Activated gamma-delta T cell (primary cell): ENCODE data around the gene NDST4.
"Not testable (repeated sequence)": the region's sequence is repeated elsewhere in the genome, so short reads cannot be mapped to it uniquely, and the experiment has no call there.

Experiments used
- DNase-seq: peaks from one replicate; lab custom pipeline; 2025; lab: John Stamatoyannopoulos, UW

NDST4 gene

DNA sequence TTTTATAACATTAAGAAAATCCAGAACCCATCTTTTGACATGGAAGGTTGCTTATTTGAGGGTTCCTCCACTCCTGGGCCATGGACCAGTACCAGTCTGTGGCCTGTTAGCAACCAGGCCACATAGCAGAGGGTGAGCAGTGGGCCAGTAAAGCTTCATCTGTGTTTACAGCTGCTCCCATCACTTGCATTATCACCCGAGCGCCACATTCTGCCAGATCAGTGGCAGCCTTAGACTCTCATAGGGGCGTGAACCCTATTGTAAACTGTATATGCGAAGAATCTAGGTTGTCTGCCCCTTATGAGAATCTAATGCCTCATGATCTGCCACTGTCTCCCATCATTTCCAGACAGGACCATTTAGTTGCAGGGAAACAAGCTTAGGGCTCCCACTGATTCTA lies 58.6 kb downstream of the NDST4 start:
- DNase-seq, result no peak

DNA sequence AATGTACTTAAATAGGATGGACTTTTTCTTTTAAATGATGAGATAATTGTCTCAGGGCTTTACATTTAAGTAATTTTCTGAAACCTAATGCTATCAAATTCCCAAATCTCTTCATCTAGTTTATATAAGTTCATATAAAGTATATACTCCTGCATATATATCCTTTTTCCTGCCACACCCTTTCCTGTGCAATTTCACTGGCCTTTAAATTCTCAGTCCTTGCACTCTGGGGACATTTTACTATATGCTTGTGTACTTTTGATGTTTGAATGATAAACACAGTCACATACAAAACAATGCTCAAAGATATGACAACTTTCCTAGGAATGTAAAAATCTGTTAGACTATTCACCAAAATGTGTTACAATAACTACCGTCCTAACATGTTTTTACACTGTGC lies 60.1 kb downstream of the NDST4 start:
- DNase-seq, result no peak

DNA sequence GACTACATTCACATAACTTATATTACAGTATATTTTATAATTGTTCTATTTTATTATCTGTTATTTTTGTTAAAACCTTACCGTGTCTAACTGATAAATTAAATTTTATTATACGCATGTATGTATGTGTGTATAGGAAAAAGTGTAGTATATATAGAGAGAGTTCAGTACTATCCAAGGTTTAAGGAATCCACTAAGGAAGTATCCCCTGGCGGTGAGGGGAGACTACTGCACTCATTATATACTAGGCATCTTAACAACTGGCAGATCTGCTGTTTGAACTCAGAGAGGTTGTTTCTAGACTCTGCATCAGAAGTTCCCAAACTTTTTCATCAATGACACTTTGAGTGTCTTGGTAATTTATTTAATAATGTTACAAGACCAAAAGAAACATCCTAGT lies 70.9 kb downstream of the NDST4 start:
- DNase-seq, result no peak

DNA sequence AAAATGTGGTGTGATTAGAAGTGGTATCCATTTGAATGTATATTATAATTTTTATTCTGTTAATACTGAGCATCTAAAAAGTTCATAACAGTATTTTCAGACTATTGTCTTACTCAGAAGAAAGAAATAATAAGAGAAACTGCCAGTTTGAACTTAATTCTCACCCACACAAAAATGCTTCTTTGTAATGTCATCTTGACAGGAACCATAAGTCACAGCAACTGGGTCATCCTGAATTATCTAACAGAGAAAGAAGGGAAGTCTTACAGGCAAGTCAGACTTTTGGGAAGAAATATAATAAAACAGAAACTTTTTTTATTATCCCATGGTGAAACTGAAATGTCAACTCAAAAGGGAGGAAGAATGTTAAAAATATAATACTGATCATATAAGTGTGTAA lies 83.1 kb downstream of the NDST4 start:
- no peak for DNase-seq

DNA sequence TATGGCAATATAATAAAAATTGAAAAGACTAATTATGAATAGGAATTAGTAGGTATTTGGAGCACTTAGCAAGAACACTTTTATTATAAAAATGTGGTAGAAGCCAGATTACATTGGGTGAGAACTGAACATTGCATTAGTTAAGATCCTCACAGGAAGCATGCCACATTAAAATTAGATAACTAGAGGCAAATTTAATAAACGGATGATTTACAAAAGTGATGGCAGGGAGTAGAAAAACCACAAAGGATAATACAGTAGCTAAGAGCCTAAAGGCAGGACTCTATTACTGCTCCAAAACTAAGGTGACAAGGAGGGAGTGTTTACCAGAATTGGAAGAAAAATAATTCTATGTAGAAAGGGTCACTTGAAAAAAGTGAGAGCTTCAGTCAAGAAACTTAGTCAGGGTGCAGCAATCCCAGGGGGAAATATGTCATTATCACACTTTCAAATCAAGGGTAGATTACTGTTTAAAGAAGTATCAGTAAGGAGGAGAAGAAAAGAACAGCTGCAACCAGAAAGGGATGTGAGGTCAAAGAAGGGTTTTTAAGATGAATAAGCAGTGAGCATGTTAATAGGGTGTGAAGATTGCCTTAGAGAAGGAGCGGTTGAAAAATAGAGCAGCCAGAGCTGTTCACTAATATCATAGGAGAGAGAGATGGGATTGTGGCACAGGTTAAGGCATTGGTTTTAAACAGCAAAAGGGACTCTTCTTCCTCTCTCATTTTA lies 84.6 kb downstream of the NDST4 start:
- no peak for DNase-seq

DNA sequence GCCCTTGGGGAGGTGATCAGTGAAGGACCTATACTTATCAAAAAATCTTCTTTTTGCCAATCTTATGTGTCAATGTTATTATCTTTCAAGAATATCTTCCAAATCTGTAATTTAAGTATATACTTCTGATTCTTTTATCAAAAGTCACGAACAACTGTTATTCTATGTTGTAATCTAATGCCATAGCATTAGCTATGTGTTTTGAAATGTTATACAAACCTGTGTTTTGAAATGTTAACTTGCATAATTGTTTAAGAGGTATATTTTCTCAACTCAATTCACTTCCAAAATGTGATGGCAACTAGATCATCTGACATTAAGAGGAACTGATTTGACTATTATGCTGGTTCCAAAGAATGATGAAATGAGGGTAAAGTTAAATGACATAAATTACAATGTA lies 113.5 kb downstream of the NDST4 start:
- no peak for DNase-seq

DNA sequence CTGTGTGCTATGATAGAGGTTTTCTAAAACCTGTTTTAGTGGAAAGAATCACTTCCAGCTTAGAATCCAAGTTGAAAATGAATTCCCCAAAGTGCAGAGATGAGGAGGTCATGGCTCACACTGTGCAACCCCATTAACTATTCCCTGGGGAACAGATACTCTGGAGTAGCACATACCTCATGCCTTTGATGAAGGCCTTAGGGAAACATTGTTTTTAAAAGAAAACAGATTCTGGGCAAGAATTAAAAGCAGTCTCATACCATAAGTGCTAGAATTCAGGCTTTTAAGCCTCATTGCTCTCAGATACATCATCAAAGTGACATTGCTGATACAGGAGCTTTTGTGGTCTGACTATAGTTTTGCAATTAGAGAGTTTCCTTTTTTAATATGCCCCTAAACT lies 115.1 kb downstream of the NDST4 start:
- DNase-seq, result no peak

DNA sequence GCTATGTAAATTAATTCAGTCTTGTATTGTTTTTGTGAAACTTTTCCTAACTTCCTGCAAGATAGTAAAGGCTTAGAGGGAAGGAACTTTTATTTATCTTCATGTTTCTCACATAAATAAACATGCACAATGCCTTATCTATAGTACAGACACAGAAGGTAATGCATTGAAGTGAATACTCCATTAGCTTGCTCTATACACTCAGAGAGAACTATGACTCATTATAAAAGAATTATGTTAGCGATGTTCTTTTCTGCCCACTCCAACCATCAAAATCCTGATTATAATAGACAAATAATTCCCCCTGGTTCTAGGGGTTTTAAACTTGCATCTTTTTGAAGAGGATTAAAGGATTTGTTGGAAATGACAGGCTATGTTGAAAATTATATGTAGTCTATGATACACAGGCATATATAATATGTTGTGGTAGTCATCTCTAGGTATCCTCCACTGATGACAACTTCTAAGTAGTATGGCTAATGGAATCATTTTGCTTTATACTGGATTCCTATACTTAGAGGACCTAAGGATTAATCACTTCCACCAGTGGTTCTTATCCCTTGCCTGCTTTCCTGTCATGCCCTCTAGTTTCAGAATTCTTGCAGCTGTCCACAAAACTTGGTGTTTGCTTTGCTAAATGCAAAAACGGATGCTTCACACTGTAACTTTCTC lies 115.7 kb downstream of the NDST4 start:
- DNase-seq, result no peak

DNA sequence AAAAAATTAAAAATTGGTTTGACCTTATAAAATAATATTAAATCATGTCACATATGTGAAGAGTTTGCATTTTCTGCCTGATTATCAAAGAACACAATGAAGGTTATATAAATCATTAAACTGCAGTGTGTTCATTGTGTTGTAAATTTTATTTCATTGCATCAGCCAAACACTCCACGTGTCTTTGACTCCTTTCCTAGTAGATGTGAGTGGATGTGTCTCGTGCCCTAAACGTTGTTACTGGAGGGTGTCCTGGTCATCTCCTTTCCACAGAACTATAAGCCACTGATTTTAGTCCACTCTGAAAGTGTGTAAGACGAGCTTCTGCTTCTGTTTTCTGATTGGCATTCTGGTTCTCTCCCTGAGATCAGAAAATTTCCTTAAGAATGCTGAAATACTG lies 127.3 kb downstream of the NDST4 start:
- no peak for DNase-seq

DNA sequence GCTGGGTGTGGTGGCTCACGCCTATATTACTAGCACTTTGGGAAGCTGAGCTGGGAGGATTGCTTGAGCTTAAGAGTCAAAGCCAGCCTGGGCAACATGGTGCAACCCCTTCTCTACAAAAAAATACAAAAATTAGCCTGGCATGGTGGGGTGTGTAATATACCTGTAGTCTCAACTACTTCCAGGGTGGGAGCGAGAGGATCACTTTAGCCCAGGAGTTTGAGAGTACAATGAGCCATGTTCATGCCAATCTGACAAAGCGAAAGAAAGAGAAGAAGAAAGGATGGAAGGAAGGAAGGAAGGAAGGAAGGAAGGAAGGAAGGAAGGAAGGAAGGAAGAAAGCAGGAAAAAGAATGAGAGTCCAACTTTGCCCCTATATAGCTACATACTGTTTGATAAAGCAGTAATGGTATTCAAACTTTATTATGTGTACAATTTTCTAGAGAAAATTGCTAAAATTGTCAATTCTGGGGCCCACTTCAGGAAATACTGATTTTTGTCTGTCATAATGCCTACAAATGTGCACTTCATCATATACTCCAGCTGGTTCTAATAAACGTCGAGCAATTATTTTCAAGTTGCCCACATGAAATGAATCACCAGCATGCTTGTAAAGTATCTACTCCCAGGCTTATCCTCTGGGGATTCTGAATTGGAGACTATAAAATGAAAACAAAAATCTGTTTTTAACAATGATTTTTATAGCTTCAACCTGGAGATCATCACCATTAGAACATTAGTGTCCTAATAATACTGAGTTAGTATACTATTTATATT lies 132.3 kb downstream of the NDST4 start:
- DNase-seq, result no peak

DNA sequence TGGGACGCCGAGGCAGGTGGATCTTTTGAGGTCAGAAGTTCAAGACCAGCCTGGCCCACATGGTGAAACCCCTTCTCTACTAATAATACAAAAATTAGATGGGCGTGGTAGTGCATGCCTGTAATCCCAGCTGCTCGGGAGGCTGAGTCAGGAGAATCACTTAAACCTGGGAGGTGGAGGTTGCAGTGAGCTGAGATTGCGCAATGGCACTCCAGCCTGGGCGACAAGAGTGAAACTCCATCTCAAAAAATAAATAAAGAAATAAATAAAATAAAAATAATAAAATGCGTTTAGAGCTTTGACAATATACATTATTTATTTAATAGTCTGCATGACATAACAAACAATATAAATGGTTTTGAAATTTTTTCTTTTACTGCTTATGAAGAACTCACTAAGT lies 133.0 kb downstream of the NDST4 start:
- DNase-seq, result not testable (repeated sequence)

DNA sequence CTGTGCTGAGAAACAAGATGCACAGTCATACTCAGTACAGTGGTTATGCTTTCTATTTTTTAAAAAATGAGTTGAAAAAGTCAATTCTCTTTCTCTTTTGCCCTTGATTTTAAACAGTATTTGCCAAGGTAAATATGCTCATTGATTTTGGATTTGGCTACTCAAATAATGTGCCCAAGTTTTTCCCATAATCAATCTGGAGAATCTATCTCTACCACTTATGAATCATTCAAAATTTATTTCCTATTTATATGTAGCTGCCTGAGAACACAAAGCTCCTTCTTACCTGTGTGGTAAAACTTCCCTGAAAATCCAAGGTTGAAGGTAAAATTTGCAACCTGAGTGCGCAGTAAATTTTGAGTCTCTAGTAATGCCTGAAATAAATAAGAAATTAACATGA lies 136.5 kb downstream of the NDST4 start:
- DNase-seq, result no peak

DNA sequence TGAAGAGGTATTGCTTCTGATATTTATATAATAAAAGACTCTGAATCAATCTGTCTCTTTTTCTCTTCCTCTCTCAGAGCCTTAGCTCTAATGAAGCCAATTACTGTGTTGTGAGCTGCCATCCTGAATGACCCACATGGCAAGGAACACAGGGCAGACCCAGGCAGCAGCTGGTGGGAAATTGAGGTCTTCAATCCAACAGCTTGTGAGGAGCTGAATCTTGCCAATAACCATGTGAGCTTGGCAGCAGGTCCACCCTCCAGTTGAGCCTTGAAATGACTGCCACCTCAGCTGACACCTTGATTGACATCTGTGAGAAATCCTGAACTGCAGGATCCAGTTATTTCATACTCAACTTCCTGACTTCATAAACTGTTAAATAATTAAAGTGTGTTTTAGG lies 149.4 kb downstream of the NDST4 start:
- no peak for DNase-seq

DNA sequence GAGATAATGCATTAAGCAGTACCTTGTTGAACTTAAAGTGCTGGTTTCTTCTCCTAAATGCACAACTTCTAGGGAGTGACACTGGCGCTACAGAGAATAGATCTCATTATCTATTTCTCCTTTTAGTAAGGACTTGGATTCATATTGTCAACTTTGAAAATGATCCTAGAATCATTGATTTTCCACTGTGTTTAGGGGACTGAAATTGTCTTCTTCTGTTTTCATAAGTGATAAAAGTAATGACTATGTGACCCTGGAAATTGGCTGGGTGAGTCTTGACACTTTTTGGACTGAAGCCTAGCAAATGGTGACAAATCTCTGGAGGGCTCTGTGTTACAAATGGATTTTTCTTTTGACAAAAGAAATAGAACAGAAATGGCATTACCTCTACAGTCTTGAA lies 167.8 kb downstream of the NDST4 start:
- no peak for DNase-seq

DNA sequence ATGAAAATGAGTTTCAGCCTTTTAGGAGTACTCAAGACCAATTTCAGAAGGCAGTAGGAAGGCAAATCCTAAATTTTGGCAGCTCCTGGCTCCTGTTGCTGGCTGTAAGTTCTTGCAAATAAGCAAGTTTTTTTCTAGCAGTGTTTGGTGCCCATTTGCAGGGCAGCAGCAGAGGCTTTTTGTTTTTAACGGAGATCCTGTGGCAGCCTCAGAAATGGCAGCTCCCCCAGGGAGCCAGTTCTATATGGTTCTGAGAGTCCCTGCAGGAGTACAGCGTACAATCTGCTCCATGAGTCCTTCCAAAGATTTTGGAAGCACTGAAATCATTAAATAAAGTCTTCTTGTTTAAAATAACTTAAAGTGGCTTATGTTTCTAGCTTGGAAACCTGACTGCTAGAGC lies 171.9 kb downstream of the NDST4 start:
- DNase-seq, result no peak

DNA sequence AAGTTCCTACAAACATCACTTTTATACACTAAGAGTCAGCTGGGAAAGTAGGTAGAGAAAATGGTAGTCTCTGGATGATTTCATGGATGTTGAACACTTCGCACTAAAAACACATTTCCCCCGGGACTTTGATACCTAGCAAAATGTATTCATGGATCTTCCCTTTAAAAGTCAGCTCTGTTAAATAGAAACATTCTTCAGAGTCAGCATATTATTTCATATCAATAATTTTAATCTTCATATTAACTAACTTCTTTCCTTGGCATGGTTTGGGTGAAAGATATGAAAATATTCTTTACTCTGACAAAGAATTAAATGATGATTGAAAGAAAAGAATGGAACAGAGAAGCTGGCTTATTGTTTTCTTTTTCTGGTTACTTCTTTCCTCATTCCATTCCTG lies 185.5 kb downstream of the NDST4 start:
- no peak for DNase-seq

DNA sequence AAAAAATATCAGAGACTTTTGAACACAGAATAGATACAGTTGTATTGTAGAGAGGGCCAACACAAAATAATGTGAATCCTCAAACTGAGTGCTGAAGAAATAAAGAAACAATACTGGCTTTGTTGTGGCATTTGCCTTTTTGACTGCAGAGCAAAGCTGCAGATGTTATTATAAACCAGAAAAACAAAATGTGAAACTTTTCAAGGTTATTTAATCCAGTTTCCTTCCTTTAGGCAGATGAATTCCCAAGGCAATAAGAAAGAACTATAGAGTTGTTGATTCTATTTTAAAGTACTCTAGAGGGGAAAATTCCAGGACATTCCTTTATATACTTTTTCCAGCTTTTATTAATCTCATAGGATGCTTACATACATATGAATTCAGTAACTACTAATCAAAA lies 186.8 kb downstream of the NDST4 start:
- no peak for DNase-seq

DNA sequence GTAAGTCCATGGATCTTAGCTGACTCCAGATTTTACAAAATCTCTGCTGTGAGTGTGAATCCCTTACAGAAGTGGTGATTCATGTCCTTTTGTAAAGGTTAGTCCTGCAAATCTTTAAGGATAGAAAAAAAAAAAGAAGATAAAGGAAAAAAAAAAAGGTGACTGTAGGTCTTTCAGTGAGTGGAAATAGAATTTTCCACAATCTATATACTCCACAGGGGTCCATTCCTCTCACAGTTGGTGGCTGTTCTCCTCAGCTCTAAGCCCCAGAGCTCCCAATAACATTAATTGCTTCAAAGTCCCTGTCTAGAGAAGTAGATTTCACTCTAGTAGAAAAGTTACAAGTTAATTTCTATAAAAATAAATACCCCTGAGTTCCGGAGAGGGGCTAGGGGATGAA lies 189.1 kb downstream of the NDST4 start:
- no peak for DNase-seq

DNA sequence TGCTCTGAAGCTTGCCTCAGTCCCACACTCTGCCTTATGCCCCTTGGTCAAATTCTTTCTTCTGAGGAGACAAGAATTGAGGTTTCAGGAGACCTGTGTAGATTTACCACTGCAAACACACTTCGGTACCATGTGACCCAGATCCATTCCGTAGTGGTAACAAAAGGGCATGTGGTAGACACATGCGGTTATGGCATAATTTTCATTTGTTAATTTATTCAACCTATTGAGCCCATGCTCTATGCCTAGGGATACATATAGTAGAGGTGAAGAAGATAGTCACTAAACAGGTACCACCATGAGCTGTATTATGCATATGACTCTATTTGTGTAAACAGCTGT lies 190.9 kb downstream of the NDST4 start:
- no peak for DNase-seq

DNA sequence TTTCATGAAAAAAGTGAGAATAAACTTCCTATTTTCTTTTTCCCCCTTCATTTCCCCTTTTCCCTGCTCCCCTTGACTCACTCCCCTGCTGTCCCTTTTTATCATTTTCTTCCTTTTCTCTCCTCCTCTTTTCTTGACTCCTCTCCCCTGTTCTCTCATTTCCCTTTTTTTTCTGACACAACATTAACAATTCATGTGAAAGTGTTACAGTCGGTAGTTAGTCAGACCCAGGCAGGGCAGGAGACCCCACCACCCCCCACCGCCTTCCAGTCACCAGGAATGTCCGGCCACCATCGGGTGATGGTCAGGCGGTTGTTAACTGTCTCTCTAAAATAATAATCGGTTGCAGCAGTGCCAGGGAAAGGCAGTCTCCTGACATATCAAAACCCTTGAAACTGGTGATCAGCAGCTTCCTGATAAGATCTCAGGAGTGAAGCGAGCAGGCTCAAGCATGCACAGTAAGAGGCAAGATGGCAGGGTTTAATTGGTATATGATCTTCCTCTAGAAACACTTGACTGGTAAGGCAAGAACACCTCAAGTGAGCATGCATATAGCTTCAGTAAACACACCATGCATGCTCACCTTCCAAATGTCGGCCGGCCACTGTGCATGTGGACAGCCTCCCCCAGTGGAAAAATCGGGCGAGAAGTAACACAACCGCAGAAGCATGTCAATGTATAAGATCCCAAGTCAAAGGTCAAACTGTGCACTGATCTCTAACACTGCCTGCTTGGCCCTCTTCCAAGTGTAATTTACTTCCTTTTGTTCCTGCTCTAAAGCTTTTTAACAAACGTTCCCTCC lies 191.4 kb downstream of the NDST4 start:
- no peak for DNase-seq

DNA sequence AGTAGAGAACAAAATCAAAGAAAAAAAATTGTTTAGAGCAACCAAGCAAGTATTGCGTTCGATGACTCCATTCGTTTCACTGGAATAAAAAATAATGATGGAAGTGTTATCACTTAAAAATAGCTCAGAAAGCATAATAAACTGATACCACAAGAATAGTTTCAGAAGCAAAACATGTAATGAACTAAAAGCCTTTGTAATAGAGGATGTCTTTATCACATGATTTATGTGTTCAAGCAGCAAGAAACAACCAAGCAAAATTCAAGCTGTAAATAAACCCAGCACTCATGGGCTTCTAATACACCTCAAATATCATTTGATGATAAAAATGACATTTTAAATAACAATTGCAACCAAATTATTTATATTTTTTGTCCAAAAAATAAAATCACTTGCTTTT lies 192.2 kb downstream of the NDST4 start:
- DNase-seq, result no peak

DNA sequence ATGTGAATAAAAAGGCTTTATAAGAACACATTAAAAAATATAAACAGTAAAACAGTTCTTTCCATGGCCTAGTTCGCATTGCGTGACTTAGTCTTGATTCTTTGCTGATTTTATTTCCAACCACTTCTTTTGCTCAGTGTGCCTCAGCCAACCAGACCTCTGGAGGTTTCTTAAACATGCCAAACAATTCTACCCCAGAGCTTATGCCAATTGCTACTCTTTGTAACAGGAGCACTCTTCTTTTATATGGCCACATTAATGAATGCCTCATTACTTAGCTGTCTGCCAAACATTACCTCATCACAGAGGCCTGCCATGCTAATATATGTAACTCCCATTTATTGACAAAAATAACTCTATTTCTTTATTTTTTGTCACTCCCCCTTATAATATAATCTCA lies 202.3 kb downstream of the NDST4 start:
- DNase-seq, result no peak

DNA sequence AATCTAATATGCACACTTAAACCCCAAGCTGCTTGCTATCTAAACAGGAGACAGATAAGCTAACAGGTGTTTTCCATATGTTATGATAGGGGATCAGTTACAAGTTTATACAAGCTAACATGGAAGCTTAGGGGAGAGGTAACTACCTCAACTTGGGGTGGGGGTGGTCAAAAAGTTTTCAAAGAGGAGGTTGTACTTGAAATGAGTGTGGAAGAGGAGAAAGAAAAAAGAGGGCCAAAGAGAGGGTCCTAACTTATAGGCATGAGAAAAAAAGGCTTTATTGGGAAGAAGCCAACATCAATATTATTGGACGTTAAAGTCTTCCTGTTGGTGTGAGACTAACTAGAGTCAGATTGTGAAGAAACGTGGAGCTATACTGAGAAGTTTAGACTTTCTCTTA lies 205.9 kb downstream of the NDST4 start:
- DNase-seq, result no peak
